Measurements from ENCODE around the gene MYH15. TPM values are rescaled to one million over a fixed set of nuclear protein-coding genes. Genes with fewer than 3 reads are reported as not detected.

The MYH15 gene
- total RNA-seq, 1 donor from 2014 or later: 0.36 TPM

DNA sequence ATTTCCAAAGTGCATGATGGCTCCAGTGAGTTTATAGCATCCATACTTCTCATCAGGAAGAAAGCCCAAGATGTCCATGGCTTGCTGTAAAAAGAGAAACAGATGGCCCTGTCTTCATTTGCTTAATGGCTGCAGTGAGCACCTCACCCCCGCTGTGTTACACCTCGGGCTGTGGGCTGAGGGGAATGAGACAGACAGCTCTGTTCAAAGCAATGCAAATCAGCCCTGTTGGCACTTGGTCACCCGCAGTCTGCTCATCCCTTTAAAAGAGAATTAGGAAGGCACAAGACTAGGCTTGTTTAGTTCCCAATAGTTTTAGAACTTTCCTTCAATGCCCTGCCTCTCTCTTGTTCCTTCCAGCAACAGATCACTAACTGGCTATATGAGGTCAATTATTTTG is 25.2 kb downstream of the MYH15 start:
- Mint-ChIP-seq H3K36me3 (no peaks in the 10 kb centered on the region), H3K9me3 (no peaks in the 10 kb centered on the region), H3K4me1 (peaks cover 20% of the 10 kb centered on the region), H3K27me3 (ENCODE audit: low read depth) (no peaks in the 10 kb centered on the region), H3K27ac (no peak overlapping the region), H3K4me3 (no peak overlapping the region)
- TF ChIP-seq, protein P1, sequence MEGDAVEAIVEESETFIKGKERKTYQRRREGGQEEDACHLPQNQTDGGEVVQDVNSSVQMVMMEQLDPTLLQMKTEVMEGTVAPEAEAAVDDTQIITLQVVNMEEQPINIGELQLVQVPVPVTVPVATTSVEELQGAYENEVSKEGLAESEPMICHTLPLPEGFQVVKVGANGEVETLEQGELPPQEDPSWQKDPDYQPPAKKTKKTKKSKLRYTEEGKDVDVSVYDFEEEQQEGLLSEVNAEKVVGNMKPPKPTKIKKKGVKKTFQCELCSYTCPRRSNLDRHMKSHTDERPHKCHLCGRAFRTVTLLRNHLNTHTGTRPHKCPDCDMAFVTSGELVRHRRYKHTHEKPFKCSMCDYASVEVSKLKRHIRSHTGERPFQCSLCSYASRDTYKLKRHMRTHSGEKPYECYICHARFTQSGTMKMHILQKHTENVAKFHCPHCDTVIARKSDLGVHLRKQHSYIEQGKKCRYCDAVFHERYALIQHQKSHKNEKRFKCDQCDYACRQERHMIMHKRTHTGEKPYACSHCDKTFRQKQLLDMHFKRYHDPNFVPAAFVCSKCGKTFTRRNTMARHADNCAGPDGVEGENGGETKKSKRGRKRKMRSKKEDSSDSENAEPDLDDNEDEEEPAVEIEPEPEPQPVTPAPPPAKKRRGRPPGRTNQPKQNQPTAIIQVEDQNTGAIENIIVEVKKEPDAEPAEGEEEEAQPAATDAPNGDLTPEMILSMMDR (IDR thresholded peaks at IDR 0.05; ENCODE audit: unreplicated experiment): no peak
- DNase-seq (ENCODE audit: low spot score in 2 of 2, unreplicated experiment in 2 of 2): no peak

DNA sequence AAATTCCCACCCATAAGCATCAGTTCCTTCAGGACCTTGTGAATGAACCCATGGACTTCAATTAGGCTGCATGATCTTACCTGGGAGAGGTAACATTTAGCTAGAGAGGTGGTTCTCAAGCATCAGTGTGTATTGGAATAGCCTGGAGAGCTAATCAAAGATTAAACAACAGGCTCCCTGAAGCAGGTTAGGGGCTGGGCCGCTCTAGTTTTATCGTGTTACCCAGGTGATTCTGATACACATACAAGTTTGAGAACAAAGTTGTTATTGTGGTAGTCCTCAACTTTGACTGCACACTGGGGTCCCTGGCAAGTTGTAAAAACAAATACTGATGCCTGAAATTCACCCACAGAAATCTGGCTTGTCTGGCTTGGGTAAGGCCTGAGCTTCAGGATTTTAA is 31.2 kb downstream of the MYH15 start:
- Mint-ChIP-seq H3K27ac (no peak overlapping the region), H3K4me3 (no peak overlapping the region), H3K36me3 (no peaks in the 10 kb centered on the region), H3K27me3 (ENCODE audit: low read depth) (no peaks in the 10 kb centered on the region), H3K9me3 (no peaks in the 10 kb centered on the region), H3K4me1 (peaks cover 5% of the 10 kb centered on the region)
- DNase-seq (ENCODE audit: low spot score in 2 of 2, unreplicated experiment in 2 of 2): no peak
- TF ChIP-seq, protein P1 (IDR thresholded peaks at IDR 0.05; ENCODE audit: unreplicated experiment): no peak

DNA sequence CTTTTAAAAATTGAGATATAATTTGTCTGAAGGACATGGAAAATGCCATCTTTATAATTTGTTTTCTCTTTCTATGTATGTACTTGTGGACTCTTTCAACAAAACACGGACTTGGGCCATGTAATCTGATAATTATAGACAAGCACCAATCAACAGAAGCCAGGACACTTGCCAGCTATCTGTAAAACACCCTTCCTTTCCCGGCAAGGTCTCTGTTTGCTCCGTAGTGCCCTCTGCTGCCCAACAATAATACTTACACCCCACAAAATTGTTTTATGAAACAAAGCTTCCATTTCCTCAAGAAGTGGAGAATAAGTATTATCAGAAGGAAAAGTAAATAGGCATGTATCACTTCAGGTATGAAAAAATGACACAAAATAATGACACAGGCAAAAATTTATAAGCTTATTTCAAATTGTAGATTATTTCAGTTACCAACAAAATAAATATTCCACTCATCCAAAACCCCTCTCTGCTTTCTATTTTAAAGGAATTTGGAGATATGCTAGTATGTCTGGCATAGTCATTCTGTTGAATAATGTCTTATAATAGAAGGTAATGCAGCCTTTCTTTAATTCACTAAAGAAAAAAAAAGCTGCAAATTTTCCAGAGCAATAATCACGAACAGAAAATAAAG is 32.8 kb downstream of the MYH15 start:
- no peak overlapping the region for H3K27ac Mint-ChIP-seq
- DNase-seq (ENCODE audit: low spot score in 2 of 2, unreplicated experiment in 2 of 2): peak in 1 of 2 experiments; percentile 60
- no peaks in the 10 kb centered on the region for H3K36me3 Mint-ChIP-seq

DNA sequence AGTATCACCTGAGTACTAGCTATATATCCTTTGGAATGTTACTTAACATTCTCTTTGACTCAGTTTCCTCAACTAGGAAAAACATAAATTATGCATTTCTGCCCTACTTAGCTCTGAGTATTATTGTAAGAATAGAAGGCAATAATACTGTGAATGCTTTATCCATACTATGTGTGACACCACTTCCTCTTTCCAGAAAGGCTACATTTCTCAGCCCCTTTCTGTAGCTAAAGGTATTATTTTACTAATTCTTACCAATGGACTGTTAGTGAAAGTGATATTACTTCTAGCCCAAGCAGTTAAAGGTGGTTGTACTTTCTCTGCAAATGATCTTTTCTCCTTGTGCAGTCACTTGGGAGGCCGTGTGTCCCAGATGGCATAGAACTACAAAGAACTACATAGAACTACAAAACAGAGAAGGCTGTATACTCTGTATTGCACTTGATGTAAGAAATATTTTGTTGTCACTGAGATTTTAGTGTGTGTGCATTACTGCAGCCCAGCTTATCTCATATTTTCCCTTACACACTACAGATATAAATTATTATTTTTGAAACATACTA is 35.1 kb downstream of the MYH15 start:
- H3K4me3 Mint-ChIP-seq: no peak overlapping the region
- no peak for DNase-seq (ENCODE audit: low spot score in 2 of 2, unreplicated experiment in 2 of 2)
- H3K36me3 Mint-ChIP-seq: no peaks in the 10 kb centered on the region
- no peak overlapping the region for H3K27ac Mint-ChIP-seq
- H3K27me3 Mint-ChIP-seq (ENCODE audit: low read depth): no peaks in the 10 kb centered on the region
- no peaks in the 10 kb centered on the region for H3K9me3 Mint-ChIP-seq
- peaks cover 23% of the 10 kb centered on the region for H3K4me1 Mint-ChIP-seq
- TF ChIP-seq, protein P1 (IDR thresholded peaks at IDR 0.05; ENCODE audit: unreplicated experiment): no peak

More for the DNA sequence above, 32.8 kb downstream of the MYH15 start:
- Mint-ChIP-seq H3K9me3 (no peaks in the 10 kb centered on the region), H3K27me3 (ENCODE audit: low read depth) (no peaks in the 10 kb centered on the region), H3K4me3 (no peak overlapping the region), H3K4me1 (peaks cover 9% of the 10 kb centered on the region)
- TF ChIP-seq, protein P1 (IDR thresholded peaks at IDR 0.05; ENCODE audit: unreplicated experiment): peak; percentile 64

DNA sequence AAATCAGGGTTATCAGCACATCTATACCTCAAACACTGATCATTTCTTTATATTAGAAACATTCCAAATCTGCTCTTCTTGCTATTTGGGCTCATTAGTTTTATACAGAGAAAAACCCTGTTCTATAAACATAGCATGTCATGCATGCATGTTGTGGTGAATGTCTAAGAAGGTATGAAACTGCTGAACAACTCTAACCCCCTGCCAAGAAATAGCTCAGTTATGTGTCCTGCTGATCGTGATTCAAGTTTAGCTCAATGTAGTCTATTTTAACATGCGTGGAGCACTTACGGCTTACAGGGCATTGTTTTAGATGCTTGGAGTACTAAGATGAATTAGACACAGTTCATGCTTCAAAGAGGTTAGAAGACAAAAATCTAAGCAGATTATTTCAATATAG is 35.8 kb downstream of the MYH15 start:
- no peak overlapping the region for H3K27ac Mint-ChIP-seq
- TF ChIP-seq, protein P1 (IDR thresholded peaks at IDR 0.05; ENCODE audit: unreplicated experiment): no peak

More for the DNA sequence above, 35.8 kb downstream of the MYH15 start:
- no peak for DNase-seq (ENCODE audit: low spot score in 2 of 2, unreplicated experiment in 2 of 2)
- peaks cover 23% of the 10 kb centered on the region for H3K4me1 Mint-ChIP-seq
- no peaks in the 10 kb centered on the region for H3K27me3 Mint-ChIP-seq (ENCODE audit: low read depth)
- H3K36me3 Mint-ChIP-seq: no peaks in the 10 kb centered on the region
- H3K9me3 Mint-ChIP-seq: no peaks in the 10 kb centered on the region
- H3K4me3 Mint-ChIP-seq: no peak overlapping the region

Measured in mesothelial cell of epicardium (in vitro differentiated cells).